ENCODE measurements around the gene KIR2DL1.
"Not testable (repeated sequence)": the region's sequence is repeated elsewhere in the genome, so short reads cannot be mapped to it uniquely, and the experiment has no call there.

KIR2DL1 gene

GRCh38 chr19:54824416-54824815, 54.8 kb downstream of the KIR2DL1 start:
- FAIRE-seq = not testable (repeated sequence)

GRCh38 chr19:54825326-54825725, 55.7 kb downstream of the KIR2DL1 start:
- FAIRE-seq = not testable (repeated sequence)

DNA sequence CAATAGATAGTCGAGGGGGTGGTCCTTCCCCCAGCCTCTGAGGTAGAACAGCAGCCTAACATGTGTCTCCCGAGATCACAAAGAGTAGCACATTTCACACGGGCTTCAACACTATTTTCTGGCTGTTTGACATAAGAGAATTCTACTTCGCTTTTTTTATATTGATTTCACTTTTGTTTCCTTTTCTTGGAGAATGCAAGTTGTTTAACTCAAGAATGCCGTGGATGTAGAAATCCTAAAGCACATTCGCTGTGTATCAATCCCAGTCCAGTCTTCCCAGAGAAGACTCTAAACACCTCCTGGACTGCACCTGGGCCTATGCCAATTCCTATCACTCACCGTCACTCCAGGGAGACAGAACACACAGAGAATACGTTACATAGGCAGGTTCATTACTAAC, 58.5 kb downstream of the KIR2DL1 start:
- FAIRE-seq = not testable (repeated sequence)

DNA sequence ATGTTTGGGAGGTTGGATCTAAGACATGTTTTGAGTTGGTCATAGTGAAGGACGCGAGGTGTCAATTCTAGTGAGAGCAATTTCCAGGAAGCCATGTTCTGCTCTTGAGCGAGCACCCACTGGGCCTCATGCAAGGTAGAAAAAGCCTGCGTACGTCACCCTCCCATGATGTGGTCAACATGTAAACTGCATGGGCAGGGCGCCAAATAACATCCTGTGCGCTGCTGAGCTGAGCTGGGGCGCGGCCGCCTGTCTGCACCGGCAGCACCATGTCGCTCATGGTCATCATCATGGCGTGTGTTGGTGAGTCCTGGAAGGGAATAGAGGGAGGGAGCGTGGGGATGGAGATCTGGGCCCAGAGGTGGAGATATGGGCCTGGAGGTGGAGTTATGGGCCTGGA, 62.9 kb downstream of the KIR2DL1 start, which contains the start of gene KIR2DS4:
KIR2DS4 (plus strand) TSS at position 181 of the 400 bp plus-strand sequence.
- FAIRE-seq = not testable (repeated sequence)

All from colon (tissue), 2 donors.